Psoas muscle (tissue), 8 donors: ENCODE results near the gene STYXL1. TPM values are rescaled to one million over a fixed set of nuclear protein-coding genes. Genes with fewer than 3 reads are reported as not detected.
A peak's percentile ranks its signal among the peaks of the same experiment; 100 is the strongest.

Source experiments
- ATAC-seq, 4 donors: fragments of 200-7000 bp; cut with Tn5 transposase; one replicate each; pipeline ENCODE4 v1.9.1; 2020; ENCODE audit warnings: moderate library complexity in 3 of 4, mild to moderate bottlenecking in 2 of 4
- DNase-seq, 2 donors: peaks; one replicate each; pipeline ENCODE4 v3.0.0-alpha.2; 2020
- H3K27ac ChIP-seq: fragments of 200-600 bp; one replicate; pipeline ENCODE4 v1.8.0; 2022
- H3K27me3 ChIP-seq, 3 donors: fragments of 200-600 bp in 1 of 3; one replicate each; pipeline versions ENCODE4 v1.6.1 to v1.8.0; 2013 to 2022; ENCODE audit warnings: low read length in 2 of 3, mild to moderate bottlenecking in 2 of 3, moderate library complexity in 1 of 3; ENCODE audit not compliant: insufficient read depth in 3 of 3
- H3K36me3 ChIP-seq, 2 donors: fragments of 200-600 bp in 1 of 2; one replicate each; pipeline versions ENCODE4 v1.6.1 to v1.8.0; 2013 to 2022; ENCODE audit warnings: low read depth in 1 of 2, mild to moderate bottlenecking in 1 of 2, moderate library complexity in 1 of 2; ENCODE audit not compliant: insufficient read depth in 1 of 2
- H3K4me1 ChIP-seq: fragments of 200-600 bp; one replicate; pipeline ENCODE4 v1.8.0; 2022
- H3K4me3 ChIP-seq: fragments of 200-600 bp; one replicate; pipeline ENCODE4 v1.8.0; 2022; ENCODE audit warnings: mild to moderate bottlenecking
- H3K9me3 ChIP-seq: fragments of 200-600 bp; one replicate; pipeline ENCODE4 v1.8.0; 2022
- CTCF ChIP-seq: fragments of 200-600 bp; IDR thresholded peaks from one replicate; pipeline ENCODE4 v1.8.0; 2022; ENCODE audit warnings: antibody characterized with exemption
- WGBS, 3 donors: extraction: QIAGEN DNeasy Blood & Tissue Kit; methylation state at CpG; one replicate each; pipeline versions ENCODE4 v1.1.6 to v1.1.7; 2013; 5-methylcytosine and 5-hydroxymethylcytosine counted together
- intact Hi-C, 2 donors: fragments of 100-400 bp; cut with DNase I; formaldehyde crosslinking; loops; one replicate each; pipeline versions ENCODE4 v1.11.0 to v1.14.2; 2022
- polyA plus RNA-seq, 3 donors: library from polyadenylated mRNA; stranded (reverse); fragments of 200-250 nt; gene quantifications; one replicate each; pipeline ENCODE4 v1.2.3, GENCODE V29; 2013
- total RNA-seq, 4 donors: library from RNA; stranded (reverse); fragmentation: NEBNext Ultra II Directional in 2 of 4; extraction: Animal tissue kit (Norgen Biotek cat#: 25700) in 2 of 4; gene quantifications; one replicate each; pipeline versions ENCODE4 v1.2.1 to v1.2.4, GENCODE V29; 2021 to 2023
- donor health status: healthy with polysubstance abuse.
- donor health status: DM: no; HTN: no; CAD: no; lungs with moderate emphysema.
- donor health status: Bipolar disorder and iron deficiency.
- donor health status: healthy.
- donor health status: DM: yes; HTN: yes; CAD: no.
- donor health status: DM: no; HTN: no; CAD: no.
- donor health status: DM: no; HTN: no; CAD: no.
- donor health status: DM: yes; HTN: yes; CAD: no.

STYXL1 gene
- total and polyA plus RNA-seq, 7 donors, result 6.6 to 67.5 (median 15.4) TPM

- peaks cover 0 to 26% of the 10 kb centered on the region in 2 donors for H3K36me3 ChIP-seq
- peaks cover 37% of the 10 kb centered on the region for H3K4me1 ChIP-seq
- no peaks in the 10 kb centered on the region for H3K9me3 ChIP-seq
- no peak for DNase-seq
- intact Hi-C loops, result no loop called here
- H3K27me3 ChIP-seq, result no peaks in the 10 kb centered on the region
- peak overlapping the region; percentile 2 for H3K4me3 ChIP-seq
- H3K27ac ChIP-seq, result peak overlapping the region; percentile 98
- no peak for ATAC-seq
- no peak for TF ChIP-seq CTCF
- 93 to 97% (median 94%) methylated on average over 5 of the region's 5 CpGs for WGBS, 3 donors
These were observed 2.7 kb upstream of the STYXL1 start for GRCh38 chr7:76050545-76050944.

DNA sequence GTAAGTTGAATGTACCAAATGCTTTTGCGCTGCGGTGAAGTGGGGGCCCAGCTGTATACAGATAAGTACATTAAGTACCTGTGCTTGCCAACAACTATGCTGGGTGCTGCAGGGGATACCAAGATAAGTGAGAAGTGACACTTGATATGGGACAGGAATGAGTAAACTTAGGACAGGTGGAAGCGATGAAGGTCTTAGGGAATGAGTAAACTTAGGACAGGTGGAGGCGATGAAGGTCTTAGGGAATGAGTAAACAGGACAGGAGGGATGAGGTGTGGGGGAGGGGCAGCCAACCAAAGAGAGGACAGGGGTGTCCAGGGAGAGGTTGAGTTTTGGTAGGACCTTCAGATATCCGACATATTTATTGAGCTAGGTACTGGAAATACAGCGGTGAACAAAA, 1.5 kb upstream of the STYXL1 start:
- Histone ChIP-seq H3K9me3 (no peaks in the 10 kb centered on the region), H3K4me1 (peaks cover 31% of the 10 kb centered on the region), H3K4me3 (peak overlapping the region; percentile 96), H3K27me3 (no peaks in the 10 kb centered on the region), H3K27ac (peak overlapping the region; percentile 98), H3K36me3 (peaks cover 0 to 16% of the 10 kb centered on the region in 2 donors)
- intact Hi-C loops, result no loop called here
- ATAC-seq, result peak in 3 of 4 donors; percentile 5 to 16 (median 10)
- 62 to 76% (median 66%) methylated on average over 6 of the region's 6 CpGs for WGBS, 3 donors
- DNase-seq, result no peak
- TF ChIP-seq CTCF, result no peak

DNA sequence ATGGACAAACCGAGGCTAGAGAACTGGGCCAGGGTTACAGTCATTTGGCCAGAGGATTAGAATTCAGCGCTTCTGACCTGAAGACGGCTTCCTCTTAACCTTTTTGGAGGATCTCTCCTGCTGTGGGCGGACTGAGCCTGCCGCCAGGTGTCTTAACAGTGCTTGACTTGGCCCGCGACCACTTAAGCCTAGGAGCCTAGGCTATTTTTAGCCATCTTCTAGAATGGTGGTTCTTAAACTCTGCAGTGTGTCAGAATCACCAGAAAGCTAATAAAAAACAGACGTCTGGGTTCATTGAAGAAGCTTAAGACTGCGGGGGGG, 828 bp upstream of the STYXL1 start:
- WGBS, 3 donors, result 2 to 5% (median 2%) methylated on average over 9 of the region's 9 CpGs
- TF ChIP-seq CTCF, result peak; percentile 11
- ATAC-seq (peak; percentile 61 to 72 (median 67)), DNase-seq (peak; percentile 56 to 73)
- Histone ChIP-seq H3K4me3 (peak overlapping the region; percentile 96), H3K27ac (peak overlapping the region; percentile 98), H3K4me1 (peaks cover 28% of the 10 kb centered on the region), H3K36me3 (peaks cover 0 to 12% of the 10 kb centered on the region in 2 donors), H3K9me3 (no peaks in the 10 kb centered on the region), H3K27me3 (no peaks in the 10 kb centered on the region)
- intact Hi-C loops, result no loop called here

DNA sequence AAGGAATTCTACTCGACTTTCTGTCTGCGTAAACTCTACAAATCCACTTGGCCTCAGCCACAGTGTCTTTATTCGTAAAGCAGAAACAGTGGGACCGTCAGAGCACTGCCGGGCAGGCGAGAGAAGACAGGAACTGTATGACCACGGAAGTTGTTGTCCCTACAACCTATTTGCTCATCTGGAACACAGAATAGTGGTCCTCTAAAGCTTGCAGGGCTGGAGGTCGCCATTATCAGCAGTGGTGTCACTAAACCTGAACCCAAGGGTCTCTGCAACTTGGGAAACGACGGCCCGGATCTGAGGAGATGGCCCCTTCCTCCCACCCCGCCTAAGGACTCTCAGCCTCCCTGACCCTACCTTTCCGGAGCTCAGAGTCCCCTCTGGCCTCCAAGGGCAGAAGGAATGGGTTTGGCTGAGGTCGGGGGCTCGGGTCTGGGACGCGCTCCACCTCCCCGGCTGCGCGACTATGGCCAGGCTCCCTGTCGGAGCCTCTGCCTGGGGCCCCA, 442 bp downstream of the STYXL1 start:
- peaks cover 0 to 12% of the 10 kb centered on the region in 2 donors for H3K36me3 ChIP-seq
- H3K27ac ChIP-seq, result peak overlapping the region; percentile 98
- DNase-seq, result no peak
- WGBS, 3 donors, result 1 to 3% (median 1%) methylated on average over 21 of the region's 21 CpGs
- no peaks in the 10 kb centered on the region for H3K27me3 ChIP-seq
- intact Hi-C loops, result no loop called here
- TF ChIP-seq CTCF, result no peak
- no peaks in the 10 kb centered on the region for H3K9me3 ChIP-seq
- peaks cover 20% of the 10 kb centered on the region for H3K4me1 ChIP-seq
- peak in 1 of 4 donors; percentile 4 for ATAC-seq
- peak overlapping the region; percentile 96 for H3K4me3 ChIP-seq

DNA sequence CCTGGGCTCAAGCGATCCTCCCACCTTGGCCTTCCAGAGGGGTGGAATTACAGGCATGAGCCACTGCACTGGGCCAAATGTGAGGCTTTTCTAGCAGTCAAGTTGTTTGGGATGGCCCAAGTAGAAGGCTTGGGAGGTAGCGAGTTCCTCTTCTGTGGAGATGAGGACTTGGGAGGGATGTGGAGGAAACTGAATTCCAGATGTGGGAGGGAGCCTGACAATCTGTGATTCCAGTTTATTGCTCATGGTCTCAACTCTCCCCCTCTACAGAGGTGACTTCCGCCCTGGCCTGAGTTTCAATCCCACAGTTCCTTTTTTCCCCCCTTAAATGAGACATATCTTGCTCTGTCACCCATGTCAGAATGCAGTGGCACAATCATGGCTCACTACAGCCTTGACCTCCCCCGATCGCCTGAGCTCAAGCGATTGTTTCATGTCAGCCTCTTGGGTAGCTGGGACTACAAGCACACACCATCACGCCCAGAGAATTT, 3.4 kb downstream of the STYXL1 start:
- no peak for ATAC-seq
- H3K9me3 ChIP-seq, result no peaks in the 10 kb centered on the region
- peaks cover 7% of the 10 kb centered on the region for H3K4me1 ChIP-seq
- H3K4me3 ChIP-seq, result no peak overlapping the region
- H3K36me3 ChIP-seq, result peaks cover 0 to 18% of the 10 kb centered on the region in 2 donors
- H3K27ac ChIP-seq, result no peak overlapping the region
- H3K27me3 ChIP-seq, result no peaks in the 10 kb centered on the region
- intact Hi-C loops, result no loop called here
- TF ChIP-seq CTCF, result no peak
- 92 to 94% (median 93%) methylated on average over 7 of the region's 7 CpGs for WGBS, 3 donors
- DNase-seq, result no peak
